PFSK-1 (cell line): Measurements from ENCODE around the gene SH3BGRL3.
A peak's percentile ranks its signal among the peaks of the same experiment; 100 is the strongest.

Source experiments
- FOXP2 ChIP-seq: optimal IDR thresholded peaks from 2 replicates; pipeline ENCODE3; 2011; ENCODE audit warnings: borderline replicate concordance, control low read depth, inconsistent platforms; ENCODE audit not compliant: insufficient read depth; ENCODE audit errors: extremely low read length, extremely low read depth
- POLR2AphosphoS5 ChIP-seq: IDR thresholded peaks from 2 replicates; pipeline ENCODE4 v1.6.1; 2012; ENCODE audit warnings: low read depth, mild to moderate bottlenecking, control low read depth, low read length, moderate library complexity
- REST ChIP-seq, 2 experiments: IDR thresholded peaks; 2 replicates each; pipeline versions ENCODE4 v1.6.1 to v1.8.0; 2011 to 2012; ENCODE audit warnings: low read depth in 2 of 2, low read length in 2 of 2, control low read depth in 1 of 2, inconsistent platforms in 1 of 2, mild to moderate bottlenecking in 1 of 2, moderate library complexity in 1 of 2; ENCODE audit not compliant: insufficient read depth in 1 of 2
- SIN3A ChIP-seq: IDR thresholded peaks from 2 replicates; pipeline ENCODE4 v1.6.1; 2012; ENCODE audit warnings: mild to moderate bottlenecking, low read length, moderate library complexity, borderline replicate concordance; ENCODE audit not compliant: insufficient read depth
- TAF1 ChIP-seq: IDR thresholded peaks from 2 replicates; pipeline ENCODE4 v1.6.1; 2012; ENCODE audit warnings: low read length, control low read depth, borderline replicate concordance; ENCODE audit not compliant: insufficient read depth

SH3BGRL3 gene

GRCh38 chr1:26300578-26301275 is 20.8 kb downstream of the SH3BGRL3 start:
- TF ChIP-seq SIN3A, result no peak
- no peak for TF ChIP-seq POLR2AphosphoS5
- no peak for TF ChIP-seq FOXP2
- TF ChIP-seq REST (IDR thresholded peaks at IDR 0.05; ENCODE audit: insufficient read depth in 1 of 2, low read depth in 2 of 2, low read length in 2 of 2), result no peak
- TF ChIP-seq TAF1, result no peak

GRCh38 chr1:26302733-26303405 is 23.0 kb downstream of the SH3BGRL3 start:
- TF ChIP-seq TAF1, result no peak
- TF ChIP-seq POLR2AphosphoS5, result no peak
- TF ChIP-seq REST (IDR thresholded peaks at IDR 0.05; ENCODE audit: insufficient read depth in 1 of 2, low read depth in 2 of 2, low read length in 2 of 2), result no peak
- TF ChIP-seq SIN3A, result no peak
- no peak for TF ChIP-seq FOXP2

- no peak for TF ChIP-seq TAF1
- TF ChIP-seq FOXP2, result no peak
- TF ChIP-seq REST (IDR thresholded peaks at IDR 0.05; ENCODE audit: insufficient read depth in 1 of 2, low read depth in 2 of 2, low read length in 2 of 2), result no peak
- TF ChIP-seq SIN3A, result no peak
- no peak for TF ChIP-seq POLR2AphosphoS5
Observed at GRCh38 chr1:26305667-26306289, 25.9 kb downstream of the SH3BGRL3 start.

GRCh38 chr1:26306290-26307229 is 26.7 kb downstream of the SH3BGRL3 start, which contains the start of gene UBXN11:
TSS of gene UBXN11 (minus strand) at chr1:26306636. CDS start at chr1:26302883, 3,753 bp downstream.
- peak; percentile 40 for TF ChIP-seq FOXP2
- no peak for TF ChIP-seq TAF1
- TF ChIP-seq SIN3A, result peak; percentile 94
- TF ChIP-seq REST (IDR thresholded peaks at IDR 0.05; ENCODE audit: insufficient read depth in 1 of 2, low read depth in 2 of 2, low read length in 2 of 2), result no peak
- no peak for TF ChIP-seq POLR2AphosphoS5
